ENCODE data around the gene AFAP1L2.

Gene AFAP1L2

DNA sequence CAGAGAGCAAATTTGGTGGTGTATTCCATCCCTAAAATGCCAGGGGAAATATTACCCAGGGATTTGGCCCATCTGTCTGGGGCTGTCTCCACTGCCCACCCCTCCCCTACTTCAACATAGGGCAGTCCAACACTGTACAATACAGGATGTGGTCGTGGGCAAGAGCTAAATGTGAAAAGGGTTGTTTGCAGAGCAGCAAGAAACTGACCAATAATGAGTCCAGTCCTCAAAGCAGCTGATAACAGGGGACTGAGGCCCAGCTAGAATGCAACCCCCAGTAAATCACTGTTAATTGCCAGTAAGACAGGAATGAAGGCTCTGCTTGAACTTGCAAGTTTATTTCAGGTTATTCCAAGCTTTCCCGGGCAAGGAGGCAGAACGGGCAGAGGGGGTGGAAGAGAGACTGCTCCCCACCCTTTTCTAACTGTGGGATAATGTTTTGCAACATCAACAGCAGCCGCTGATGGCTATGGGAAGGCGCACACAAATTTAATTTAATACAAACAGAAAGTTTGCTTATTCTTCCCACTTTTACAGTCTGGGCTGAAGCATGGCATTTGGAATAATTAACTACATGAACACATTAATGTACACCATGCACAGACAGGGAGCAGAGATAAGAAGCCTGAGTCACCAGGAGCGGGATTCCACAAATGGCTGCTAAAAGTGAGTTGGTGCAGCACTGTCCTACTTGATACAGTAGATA is 36.8 kb downstream of the AFAP1L2 start:
- Mint-ChIP-seq H3K4me1 (ENCODE audit: low read depth) (no peaks in the 10 kb centered on the region), H3K27ac (no peak overlapping the region), H3K9me3 (no peaks in the 10 kb centered on the region), H3K36me3 (ENCODE audit: low read depth) (no peaks in the 10 kb centered on the region), H3K4me3 (no peak overlapping the region), H3K27me3 (no peaks in the 10 kb centered on the region)
- DNase-seq: no peak

DNA sequence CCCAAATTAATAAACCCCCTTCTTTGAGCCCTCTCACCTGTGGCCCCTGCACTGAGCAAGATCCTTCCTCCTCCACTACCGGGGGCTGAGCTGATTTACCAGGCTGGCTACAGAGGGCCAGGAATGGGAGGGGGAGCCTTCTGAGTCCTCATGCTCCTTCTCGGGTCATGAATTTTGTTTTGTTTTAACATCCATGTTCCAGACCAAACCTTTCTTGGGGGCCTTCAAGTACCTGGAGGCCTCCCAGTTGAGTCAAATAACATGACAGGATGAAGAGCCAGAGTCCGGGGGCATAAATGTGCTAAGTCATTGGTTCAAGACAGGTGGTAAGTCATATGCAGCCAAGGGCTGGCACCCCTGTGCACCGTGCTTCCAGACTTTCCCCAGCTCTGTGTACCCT is 39.6 kb downstream of the AFAP1L2 start:
- H3K9me3 Mint-ChIP-seq: no peaks in the 10 kb centered on the region

DNA sequence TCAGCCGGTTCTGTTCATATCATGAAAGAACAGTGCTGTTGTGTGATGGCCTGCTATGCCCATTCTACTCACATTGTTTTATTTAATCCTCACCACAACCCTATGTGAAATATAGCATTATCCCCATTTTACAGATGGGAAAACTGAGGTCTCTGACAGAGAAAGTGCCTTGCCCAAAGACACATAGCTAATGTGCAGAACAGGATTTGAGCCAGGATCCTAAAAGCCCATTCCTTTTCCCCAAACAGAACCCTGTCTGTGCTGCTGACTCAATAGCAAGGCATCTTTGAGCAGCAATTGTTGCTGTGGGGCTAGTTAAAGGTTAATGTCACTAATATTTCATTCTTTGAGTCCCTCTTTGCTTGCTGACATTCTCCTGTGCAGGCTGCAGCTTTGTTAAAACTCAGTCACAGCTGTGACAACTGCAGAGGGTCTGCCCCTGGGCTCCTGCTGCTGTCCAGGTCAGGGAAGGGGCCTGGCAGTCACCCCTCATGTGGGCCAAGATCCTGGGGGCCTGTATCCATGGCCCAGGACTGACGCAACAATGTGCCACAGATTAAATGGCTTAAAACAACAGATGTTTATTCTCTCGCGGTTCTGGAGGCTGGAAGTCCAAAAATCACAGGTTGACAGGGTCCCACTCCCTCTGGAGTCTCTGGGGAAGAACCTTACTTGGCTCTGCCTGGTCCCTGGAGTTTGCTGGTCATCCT is 40.4 kb downstream of the AFAP1L2 start:
- H3K36me3 Mint-ChIP-seq (ENCODE audit: low read depth): no peaks in the 10 kb centered on the region
- no peak overlapping the region for H3K27ac Mint-ChIP-seq
- H3K4me1 Mint-ChIP-seq (ENCODE audit: low read depth): no peaks in the 10 kb centered on the region
- no peaks in the 10 kb centered on the region for H3K9me3 Mint-ChIP-seq
- no peak overlapping the region for H3K4me3 Mint-ChIP-seq
- DNase-seq: no peak
- peaks cover 5% of the 10 kb centered on the region for H3K27me3 Mint-ChIP-seq

More for the DNA sequence above, 39.6 kb downstream of the AFAP1L2 start:
- Mint-ChIP-seq H3K27ac (no peak overlapping the region), H3K4me3 (no peak overlapping the region), H3K4me1 (ENCODE audit: low read depth) (no peaks in the 10 kb centered on the region), H3K36me3 (ENCODE audit: low read depth) (no peaks in the 10 kb centered on the region), H3K27me3 (no peaks in the 10 kb centered on the region)
- no peak for DNase-seq

DNA sequence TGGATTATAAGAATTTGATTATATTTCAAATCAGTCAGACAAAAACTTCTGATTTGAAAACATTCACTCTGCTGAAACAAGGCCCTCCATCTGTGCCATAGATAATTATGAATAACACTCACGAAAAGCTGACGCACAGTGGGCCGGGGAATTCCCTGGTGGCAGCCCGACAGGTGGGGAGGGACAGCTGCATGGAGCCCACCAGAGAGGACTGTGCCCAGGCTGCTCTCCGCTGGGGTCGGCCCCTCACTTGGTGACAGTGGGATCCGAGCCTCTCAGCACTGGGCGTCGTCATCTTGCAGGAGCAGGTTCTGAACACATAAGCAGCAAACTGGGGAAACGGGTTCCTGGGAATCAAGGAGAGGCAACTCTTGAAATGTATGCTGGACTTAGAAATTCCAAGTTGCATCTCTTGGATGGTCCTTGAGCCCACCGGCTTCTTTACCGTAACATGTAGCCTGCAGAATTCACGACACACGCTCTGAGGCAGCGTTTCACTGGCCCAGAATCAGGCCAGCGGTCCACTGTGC is 41.4 kb downstream of the AFAP1L2 start:
- no peaks in the 10 kb centered on the region for H3K36me3 Mint-ChIP-seq (ENCODE audit: low read depth)
- H3K27ac Mint-ChIP-seq: no peak overlapping the region
- peaks cover 7% of the 10 kb centered on the region for H3K27me3 Mint-ChIP-seq
- no peaks in the 10 kb centered on the region for H3K9me3 Mint-ChIP-seq
- H3K4me3 Mint-ChIP-seq: no peak overlapping the region
- no peaks in the 10 kb centered on the region for H3K4me1 Mint-ChIP-seq (ENCODE audit: low read depth)
- no peak for DNase-seq

DNA sequence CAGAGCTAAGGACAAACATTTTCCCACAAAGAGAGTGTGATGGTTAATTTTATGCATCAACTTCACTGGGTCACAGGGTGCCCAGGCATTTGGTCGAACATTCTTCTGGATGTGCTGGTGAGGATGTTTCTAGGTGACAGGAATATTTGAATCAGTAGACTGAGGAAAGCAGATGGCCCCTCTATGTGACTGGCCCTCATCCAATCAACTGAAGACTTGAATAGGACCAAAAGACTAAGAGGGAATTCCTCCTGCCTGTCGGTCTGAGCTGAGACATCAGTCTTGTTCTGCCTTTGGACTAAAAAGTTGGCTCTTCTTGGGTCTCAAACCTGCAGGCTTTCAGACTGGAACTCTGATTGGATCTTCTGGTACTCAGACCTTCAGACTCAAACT is 44.4 kb downstream of the AFAP1L2 start:
- no peak for DNase-seq
- Mint-ChIP-seq H3K27me3 (peaks cover 9% of the 10 kb centered on the region), H3K9me3 (no peaks in the 10 kb centered on the region), H3K36me3 (ENCODE audit: low read depth) (no peaks in the 10 kb centered on the region), H3K27ac (no peak overlapping the region), H3K4me1 (ENCODE audit: low read depth) (peaks cover 6% of the 10 kb centered on the region), H3K4me3 (no peak overlapping the region)

DNA sequence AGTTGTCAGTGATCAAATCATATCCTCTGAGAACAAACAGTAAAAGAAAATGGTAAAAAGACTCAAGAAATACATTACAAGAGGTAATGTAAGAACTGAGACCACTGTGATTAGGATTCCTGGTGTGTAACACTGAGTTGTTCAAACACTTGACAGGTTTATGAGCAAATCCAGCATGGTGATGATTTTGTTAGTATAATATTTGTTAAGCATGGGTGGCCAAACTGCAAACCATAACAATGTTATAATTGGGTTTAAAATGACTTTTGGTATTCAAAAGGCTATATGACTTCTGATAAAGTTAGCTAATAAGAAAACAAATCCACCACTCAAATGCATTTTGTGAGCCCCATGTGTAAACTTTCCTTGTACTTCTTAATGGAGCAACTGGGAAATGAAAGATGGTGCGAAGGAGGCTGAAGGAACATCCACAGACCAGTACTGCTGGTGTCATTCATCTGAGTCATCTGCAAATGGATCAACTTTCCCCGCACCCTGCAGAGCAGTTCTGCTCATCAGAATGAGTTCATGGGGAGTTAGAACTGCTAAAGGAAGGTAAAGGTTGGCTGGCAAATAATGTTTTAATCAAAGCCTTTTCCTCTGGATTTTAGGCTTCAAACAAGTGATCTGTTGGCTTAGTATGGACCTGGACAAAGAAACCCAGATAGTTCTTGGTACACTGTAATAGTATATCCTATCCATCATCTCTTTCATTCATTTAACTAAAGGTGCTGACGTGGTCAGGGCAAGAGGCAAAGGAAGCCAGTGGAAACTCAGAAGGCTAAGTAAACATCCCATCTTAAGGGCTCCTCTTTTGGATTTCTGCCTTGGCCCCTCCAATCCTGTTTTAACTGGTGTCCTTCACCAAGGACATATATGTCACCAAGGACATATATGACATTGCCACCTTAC is 45.0 kb downstream of the AFAP1L2 start:
- H3K4me3 Mint-ChIP-seq: no peak overlapping the region
- H3K27me3 Mint-ChIP-seq: peaks cover 9% of the 10 kb centered on the region
- no peaks in the 10 kb centered on the region for H3K9me3 Mint-ChIP-seq
- no peaks in the 10 kb centered on the region for H3K36me3 Mint-ChIP-seq (ENCODE audit: low read depth)
- H3K27ac Mint-ChIP-seq: no peak overlapping the region
- no peak for DNase-seq
- H3K4me1 Mint-ChIP-seq (ENCODE audit: low read depth): peaks cover 6% of the 10 kb centered on the region

DNA sequence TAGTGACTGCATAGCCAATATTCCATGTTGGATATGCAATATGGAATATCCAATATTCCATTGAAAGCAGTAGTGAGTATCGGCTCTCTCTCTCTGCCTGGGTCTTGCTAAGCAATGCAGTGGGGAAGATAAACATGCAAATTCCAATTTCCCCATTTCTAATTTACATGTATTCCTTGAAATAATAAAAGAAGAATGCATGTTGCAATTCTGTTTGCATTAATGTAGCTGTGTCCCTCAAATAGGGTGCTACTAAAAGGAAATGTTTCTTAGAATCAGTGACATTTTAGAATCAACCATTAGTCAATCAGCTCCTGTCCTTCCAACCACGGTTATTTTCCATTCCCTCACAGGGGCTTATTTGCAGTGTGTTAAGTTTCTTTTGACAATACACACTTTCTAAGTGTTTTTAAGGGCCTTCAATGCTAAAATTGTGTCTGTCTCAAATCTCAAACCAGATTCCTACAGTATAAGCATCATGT is 46.7 kb downstream of the AFAP1L2 start:
- DNase-seq: no peak
- H3K4me1 Mint-ChIP-seq (ENCODE audit: low read depth): peaks cover 6% of the 10 kb centered on the region
- H3K27ac Mint-ChIP-seq: peak overlapping the region; percentile 47
- H3K4me3 Mint-ChIP-seq: no peak overlapping the region
- H3K36me3 Mint-ChIP-seq (ENCODE audit: low read depth): no peaks in the 10 kb centered on the region
- no peaks in the 10 kb centered on the region for H3K9me3 Mint-ChIP-seq
- H3K27me3 Mint-ChIP-seq: peaks cover 14% of the 10 kb centered on the region

DNA sequence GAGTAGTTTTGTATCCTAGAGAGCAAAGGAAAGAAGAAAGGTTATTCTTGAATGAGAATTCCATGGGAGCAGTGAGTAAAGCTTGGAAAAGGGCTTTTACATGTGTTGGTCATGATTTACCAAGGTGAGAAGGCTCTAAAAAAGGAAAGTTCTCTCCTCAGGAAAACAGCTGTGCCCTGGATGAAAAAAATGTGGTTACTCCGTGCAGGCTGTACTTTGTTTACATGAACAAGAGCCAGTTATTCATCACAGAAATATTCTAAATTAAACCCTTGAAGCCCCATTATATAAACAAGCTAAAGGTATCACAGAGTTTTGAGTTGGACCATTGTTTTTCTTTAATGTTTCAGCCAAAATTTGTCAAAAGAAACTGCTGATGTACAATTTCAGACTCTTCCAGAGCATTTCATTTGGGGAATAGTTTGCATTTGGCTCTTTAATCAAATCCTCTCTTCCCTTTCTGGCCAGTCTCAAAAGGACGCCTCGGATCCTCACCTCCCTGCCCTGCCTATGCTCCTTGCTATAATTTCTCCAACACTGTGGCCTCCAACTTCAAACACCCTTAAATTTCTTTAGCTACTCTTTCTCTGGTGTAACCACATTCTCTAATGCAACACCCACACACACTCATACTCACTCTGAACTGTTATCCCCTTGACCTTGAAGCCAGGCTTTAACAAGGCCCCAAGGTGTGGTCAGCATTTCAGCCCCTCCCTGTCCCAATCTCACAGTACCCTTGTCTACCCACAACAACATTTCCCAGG is 47.4 kb downstream of the AFAP1L2 start:
- H3K27me3 Mint-ChIP-seq: peaks cover 15% of the 10 kb centered on the region
- peaks cover 6% of the 10 kb centered on the region for H3K4me1 Mint-ChIP-seq (ENCODE audit: low read depth)
- H3K27ac Mint-ChIP-seq: no peak overlapping the region
- no peaks in the 10 kb centered on the region for H3K9me3 Mint-ChIP-seq
- no peaks in the 10 kb centered on the region for H3K36me3 Mint-ChIP-seq (ENCODE audit: low read depth)
- H3K4me3 Mint-ChIP-seq: no peak overlapping the region
- DNase-seq: no peak

DNA sequence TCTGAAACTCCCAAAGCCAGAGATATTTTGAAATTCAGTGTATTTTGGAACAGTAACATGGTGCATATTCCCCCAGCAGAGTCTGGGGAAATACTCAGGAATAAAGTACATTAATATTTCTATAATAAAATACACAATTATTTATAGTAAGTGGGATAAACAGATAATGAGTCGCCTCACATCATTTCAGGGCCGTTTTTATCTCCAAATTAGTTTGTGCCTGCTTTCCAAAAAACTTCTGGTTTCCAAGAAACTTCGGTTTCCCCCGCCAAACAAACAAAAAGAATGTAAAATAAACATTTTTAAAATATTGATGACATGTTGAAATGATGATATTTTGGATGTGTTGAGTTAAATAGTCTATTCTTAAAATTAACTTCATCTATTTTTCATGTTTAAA is 48.2 kb downstream of the AFAP1L2 start:
- DNase-seq: no peak
- Mint-ChIP-seq H3K36me3 (ENCODE audit: low read depth) (no peaks in the 10 kb centered on the region), H3K4me1 (ENCODE audit: low read depth) (peaks cover 6% of the 10 kb centered on the region), H3K9me3 (no peaks in the 10 kb centered on the region), H3K27ac (no peak overlapping the region), H3K4me3 (no peak overlapping the region), H3K27me3 (peaks cover 15% of the 10 kb centered on the region)

DNA sequence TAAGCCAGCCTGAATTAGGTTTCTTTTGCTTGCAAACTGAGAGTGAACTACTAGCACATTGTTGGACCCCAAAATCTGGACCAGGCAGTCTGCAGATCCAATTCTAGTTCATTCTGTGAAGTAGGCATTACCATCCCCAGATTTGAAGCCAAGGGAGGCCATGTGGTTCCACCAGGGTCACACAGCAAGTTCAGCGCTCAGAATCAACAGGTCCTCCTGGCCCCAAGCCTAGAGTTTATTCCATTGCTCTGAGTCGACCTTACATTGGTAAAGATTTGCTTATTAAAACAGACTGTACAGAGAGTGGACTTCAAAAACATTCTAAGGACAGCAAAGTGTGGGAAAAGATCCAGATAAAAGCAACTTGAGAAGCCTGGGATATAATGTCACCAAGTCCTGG is 50.9 kb downstream of the AFAP1L2 start:
- Mint-ChIP-seq H3K27ac (no peak overlapping the region), H3K4me1 (ENCODE audit: low read depth) (peaks cover 6% of the 10 kb centered on the region), H3K9me3 (no peaks in the 10 kb centered on the region), H3K36me3 (ENCODE audit: low read depth) (no peaks in the 10 kb centered on the region), H3K4me3 (no peak overlapping the region), H3K27me3 (peaks cover 10% of the 10 kb centered on the region)
- DNase-seq: no peak

DNA sequence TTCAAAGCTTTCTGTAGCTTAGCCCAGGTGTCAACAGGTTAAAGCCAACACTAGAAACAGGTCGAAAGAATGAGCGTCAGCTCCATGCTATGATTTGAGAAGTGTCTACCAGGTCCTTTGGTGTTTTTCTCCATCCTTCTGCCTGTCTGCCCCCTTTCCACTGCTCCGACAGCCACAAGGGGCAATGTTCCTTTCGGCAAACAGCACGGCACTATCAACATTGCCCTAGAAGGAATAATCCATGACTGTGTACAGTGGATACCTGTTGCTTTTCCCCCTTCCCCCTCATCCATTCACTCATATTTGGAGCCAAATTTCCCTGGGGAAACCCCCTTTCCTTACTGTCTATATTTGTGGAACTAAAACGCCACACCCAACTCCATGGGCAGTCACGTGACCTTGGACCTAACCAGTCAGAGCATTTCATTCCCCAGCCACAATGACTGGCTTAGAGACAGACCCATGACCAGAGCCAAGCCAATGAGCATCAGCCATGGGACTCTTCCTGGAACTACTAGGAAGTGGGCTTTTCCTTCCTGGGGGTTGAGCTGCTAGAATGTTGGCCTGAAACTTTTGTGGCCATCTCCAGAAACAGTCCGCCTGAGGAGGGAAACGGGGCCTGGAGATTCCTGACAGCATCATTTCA is 51.5 kb downstream of the AFAP1L2 start:
- peaks cover 7% of the 10 kb centered on the region for H3K27me3 Mint-ChIP-seq
- no peak overlapping the region for H3K27ac Mint-ChIP-seq
- H3K9me3 Mint-ChIP-seq: no peaks in the 10 kb centered on the region
- H3K4me3 Mint-ChIP-seq: no peak overlapping the region
- H3K4me1 Mint-ChIP-seq (ENCODE audit: low read depth): peaks cover 6% of the 10 kb centered on the region
- no peak for DNase-seq
- H3K36me3 Mint-ChIP-seq (ENCODE audit: low read depth): no peaks in the 10 kb centered on the region

DNA sequence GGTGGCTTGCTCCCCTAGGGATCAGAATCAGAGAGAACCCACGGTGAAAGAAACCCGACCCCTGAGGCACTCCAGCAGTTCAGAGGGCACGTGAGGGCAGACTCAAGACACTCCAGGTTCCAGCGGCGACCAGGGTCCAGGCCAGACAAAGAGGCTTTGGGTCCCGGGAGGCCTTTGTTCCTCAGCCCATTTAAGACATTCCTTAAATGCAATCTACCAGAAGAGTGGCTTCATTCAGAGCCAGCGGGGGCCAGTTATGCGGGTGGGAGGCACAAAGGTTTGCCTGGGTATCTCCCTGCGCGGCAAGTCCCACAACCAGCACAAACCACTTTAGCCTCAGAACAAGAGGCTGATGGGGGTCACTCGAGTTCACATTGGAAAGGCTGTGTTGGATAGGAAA is 53.6 kb downstream of the AFAP1L2 start:
- H3K4me1 Mint-ChIP-seq (ENCODE audit: low read depth): no peaks in the 10 kb centered on the region

DNA sequence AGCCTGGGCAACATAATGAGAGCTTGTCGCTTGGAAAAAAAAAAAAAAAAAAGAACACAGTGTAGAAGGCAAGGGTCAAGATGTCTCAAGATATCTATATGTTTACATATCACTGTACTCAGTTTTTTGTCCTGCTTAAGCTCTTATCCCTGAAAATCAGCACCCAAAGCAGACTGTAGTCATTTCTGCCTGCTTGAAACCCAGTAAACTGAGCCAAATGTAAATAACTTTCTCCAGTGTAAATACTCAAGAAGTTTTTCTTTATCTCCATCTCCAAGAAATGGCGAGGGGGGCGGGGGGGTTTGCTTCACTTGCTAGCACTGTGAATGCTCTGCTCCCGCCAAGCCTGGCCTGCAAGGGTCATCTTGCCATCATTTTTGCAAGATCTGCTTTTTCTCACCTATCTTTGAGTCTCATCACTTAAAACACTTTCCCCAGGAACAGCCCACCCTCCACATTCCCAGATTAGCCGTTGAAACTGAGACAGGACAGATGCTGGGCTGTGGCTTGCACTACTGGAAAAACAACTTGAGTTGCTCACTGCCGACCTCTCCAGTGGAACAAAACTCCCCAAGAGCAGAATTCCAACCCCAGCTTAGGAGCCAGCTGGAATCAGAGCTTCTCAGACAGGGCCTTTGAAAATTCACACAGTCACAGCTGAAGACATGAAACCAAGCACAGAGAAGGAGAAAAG is 54.6 kb downstream of the AFAP1L2 start:
- Mint-ChIP-seq H3K4me1 (ENCODE audit: low read depth) (no peaks in the 10 kb centered on the region), H3K27me3 (peaks cover 6% of the 10 kb centered on the region), H3K9me3 (no peaks in the 10 kb centered on the region), H3K4me3 (no peak overlapping the region), H3K36me3 (ENCODE audit: low read depth) (no peaks in the 10 kb centered on the region), H3K27ac (no peak overlapping the region)
- no peak for DNase-seq

More for the DNA sequence above, 53.6 kb downstream of the AFAP1L2 start:
- H3K27ac Mint-ChIP-seq: no peak overlapping the region
- H3K9me3 Mint-ChIP-seq: no peaks in the 10 kb centered on the region
- H3K27me3 Mint-ChIP-seq: peaks cover 6% of the 10 kb centered on the region
- H3K36me3 Mint-ChIP-seq (ENCODE audit: low read depth): no peaks in the 10 kb centered on the region
- no peak overlapping the region for H3K4me3 Mint-ChIP-seq
- DNase-seq: no peak

Data from activated T-cell treated with anti-CD3 and anti-CD28 coated beads, Interleukin-2, amount 50 U/mL, for 24 hours (primary cell).